ENCODE results near the gene SH2D7.

GRCh38 chr15:78052545-78052944 lies 39.8 kb upstream of the SH2D7 start:
- TF ChIP-seq SP1 (CRISPR knock-in tag; conservative IDR thresholded peaks at IDR 0.05) (no peak), MLX (CRISPR knock-in tag; IDR thresholded peaks at IDR 0.05) (no peak), CTCF (IDR thresholded peaks at IDR 0.05) (no peak), RORB (CRISPR knock-in tag; IDR thresholded peaks at IDR 0.05) (no peak), ETV6 (CRISPR knock-in tag; IDR thresholded peaks at IDR 0.05) (no peak), TEAD1 (CRISPR knock-in tag; IDR thresholded peaks at IDR 0.05) (no peak), E2F5 (CRISPR knock-in tag; IDR thresholded peaks at IDR 0.05) (no peak), ATF3 (CRISPR knock-in tag; conservative IDR thresholded peaks at IDR 0.05) (no peak), JUN (CRISPR knock-in tag; IDR thresholded peaks at IDR 0.05) (no peak), ZNF671 (CRISPR knock-in tag; IDR thresholded peaks at IDR 0.05) (no peak), ZNF138 (CRISPR knock-in tag; conservative IDR thresholded peaks at IDR 0.05) (no peak), CREB1 (CRISPR knock-in tag; IDR thresholded peaks at IDR 0.05) (no peak), CBFB (CRISPR knock-in tag; IDR thresholded peaks at IDR 0.05; ENCODE audit: low read depth) (no peak)
